H1 (cell line): ENCODE results near the gene DIAPH2. TPM values are rescaled to one million over a fixed set of nuclear protein-coding genes. Genes with fewer than 3 reads are reported as not detected.

Source experiments
- CTCF ChIA-PET: fragments of 300-600 bp; sonication (Branson Sonifier 250); formaldehyde crosslinking; loops from one replicate; lab custom pipeline; 2021; ENCODE audit not compliant: partially characterized antibody; lab: Charles Lee
- POLR2A ChIA-PET: fragments of 300-600 bp; sonication (Branson Sonifier 250); formaldehyde crosslinking; loops from one replicate; lab custom pipeline; 2021; ENCODE audit warnings: inconsistent platforms; ENCODE audit not compliant: partially characterized antibody; lab: Charles Lee
- DNase-seq, 2 experiments: peaks; one replicate each; pipeline versions ENCODE4 v3.0.0 to v3.0.0-alpha.2; 2010 to 2022; ENCODE audit warnings: low spot score in 2 of 2, low read depth in 1 of 2, mixed read lengths in 1 of 2
- FAIRE-seq: peaks from 2 replicates; lab custom pipeline; 2011; peaks lifted over from hg19 to GRCh38; lab: Jason Lieb, UNC
- H2AFZ ChIP-seq: 2 replicates; pipeline ENCODE4 v1.8.1; 2012; ENCODE audit warnings: low read length, inconsistent platforms
- H2AK5ac ChIP-seq: 2 replicates; pipeline ENCODE4 v1.6.1; 2013; ENCODE audit warnings: low read depth, low read length
- H2BK120ac ChIP-seq: replicated peaks from 2 replicates; pipeline ENCODE3; 2013; ENCODE audit warnings: low read depth, low read length, inconsistent platforms
- H2BK12ac ChIP-seq: 2 replicates; pipeline ENCODE4 v1.6.1; 2013; ENCODE audit warnings: low read depth, low read length
- H2BK15ac ChIP-seq: 2 replicates; pipeline ENCODE4 v1.6.1; 2013; ENCODE audit warnings: low read length
- H2BK20ac ChIP-seq: 2 replicates; pipeline ENCODE4 v1.6.1; 2013; ENCODE audit warnings: low read length
- H2BK5ac ChIP-seq: 2 replicates; pipeline ENCODE4 v1.6.1; 2013; ENCODE audit warnings: low read depth, low read length
- H3K14ac ChIP-seq: 2 replicates; pipeline ENCODE4 v1.6.1; 2013; ENCODE audit warnings: inconsistent platforms; ENCODE audit not compliant: insufficient read length
- H3K18ac ChIP-seq: 2 replicates; pipeline ENCODE4 v1.6.1; 2013; ENCODE audit warnings: low read length; ENCODE audit errors: extremely low read depth
- H3K23ac ChIP-seq: 2 replicates; pipeline ENCODE4 v1.6.1; 2013; ENCODE audit warnings: inconsistent platforms; ENCODE audit not compliant: insufficient read length
- H3K23me2 ChIP-seq: 2 replicates; pipeline ENCODE4 v1.6.1; 2013; ENCODE audit warnings: low read depth, low read length
- H3K27ac ChIP-seq: 2 replicates; pipeline ENCODE4 v1.6.1; 2011; ENCODE audit warnings: low read depth, low read length, inconsistent platforms
- H3K27me3 ChIP-seq, 4 experiments: replicated peaks in 1 of 4; 1 replicate in 1 of 4; 2 replicates in 3 of 4; pipeline versions ENCODE4 v1.6.1 to v1.8.1; 2011 to 2013; ENCODE audit warnings: low read length in 3 of 4, mild to moderate bottlenecking in 3 of 4, inconsistent platforms in 2 of 4, mixed read lengths in 2 of 4, moderate library complexity in 1 of 4; ENCODE audit not compliant: control insufficient read depth in 3 of 4, insufficient read depth in 3 of 4; ENCODE audit errors: extremely low read depth in 1 of 4
- H3K36me3 ChIP-seq, 4 experiments: 2 replicates each; pipeline versions ENCODE4 v1.6.1 to v1.8.1; 2011 to 2013; ENCODE audit warnings: mild to moderate bottlenecking in 4 of 4, low read length in 3 of 4, moderate library complexity in 2 of 4, control low read depth in 1 of 4, inconsistent platforms in 1 of 4; ENCODE audit not compliant: insufficient read depth in 4 of 4, control insufficient read depth in 2 of 4
- H3K4ac ChIP-seq: replicated peaks from 2 replicates; pipeline ENCODE3; 2013; ENCODE audit warnings: low read length, low read depth, mixed read lengths, inconsistent platforms; ENCODE audit not compliant: insufficient read length
- H3K4me1 ChIP-seq, 4 experiments: replicated peaks in 1 of 4; 1 replicate in 1 of 4; 2 replicates in 3 of 4; pipeline versions ENCODE4 v1.6.1 to v1.8.1; 2011 to 2013; ENCODE audit warnings: low read length in 3 of 4, inconsistent platforms in 2 of 4, mixed read lengths in 1 of 4; ENCODE audit not compliant: insufficient read depth in 4 of 4, control insufficient read depth in 3 of 4
- H3K4me2 ChIP-seq, 2 experiments: 2 replicates each; pipeline versions ENCODE4 v1.6.1 to v1.8.1; 2011 to 2013; ENCODE audit warnings: low read depth in 2 of 2, low read length in 2 of 2, control low read depth in 1 of 2, inconsistent platforms in 1 of 2, mild to moderate bottlenecking in 1 of 2; ENCODE audit not compliant: insufficient read depth in 1 of 2
- H3K4me3 ChIP-seq, 4 experiments: fragments of 200-600, 300-600 bp in 1 of 4; sonication (generic), shearing (Covaris generic), sonication (Bioruptor Twin) in 1 of 4; 2 replicates each; pipeline versions ENCODE4 v1.5.1 to v1.8.1; 2011 to 2016; ENCODE audit warnings: low read length in 4 of 4, low read depth in 3 of 4, control low read depth in 2 of 4, inconsistent platforms in 2 of 4, mild to moderate bottlenecking in 2 of 4, mixed read lengths in 1 of 4, moderate library complexity in 1 of 4; ENCODE audit not compliant: insufficient read depth in 2 of 4; ENCODE audit errors: extremely low read depth in 1 of 4
- H3K56ac ChIP-seq: replicated peaks from 2 replicates; pipeline ENCODE3; 2013; ENCODE audit warnings: low read depth, mild to moderate bottlenecking, mixed read lengths, low read length, inconsistent platforms; ENCODE audit not compliant: insufficient read length
- H3K79me1 ChIP-seq: 2 replicates; pipeline ENCODE4 v1.6.1; 2013; ENCODE audit warnings: low read depth, low read length, control low read depth
- H3K79me2 ChIP-seq, 2 experiments: 2 replicates each; pipeline versions ENCODE4 v1.6.1 to v1.8.1; 2012 to 2013; ENCODE audit warnings: low read length in 2 of 2, mild to moderate bottlenecking in 2 of 2, inconsistent platforms in 1 of 2; ENCODE audit not compliant: insufficient read depth in 2 of 2, control insufficient read depth in 1 of 2
- H3K9ac ChIP-seq, 4 experiments: replicated peaks in 1 of 4; 1 replicate in 1 of 4; 2 replicates in 3 of 4; pipeline versions ENCODE4 v1.6.1 to v1.8.1; 2011 to 2013; ENCODE audit warnings: low read depth in 3 of 4, low read length in 3 of 4, control low read depth in 2 of 4, mild to moderate bottlenecking in 2 of 4, moderate library complexity in 2 of 4, inconsistent platforms in 1 of 4; ENCODE audit errors: extremely low read depth in 1 of 4
- H3K9me3 ChIP-seq, 2 experiments: 2 replicates each; pipeline versions ENCODE4 v1.6.1 to v1.8.1; 2012 to 2013; ENCODE audit warnings: mild to moderate bottlenecking in 2 of 2, moderate library complexity in 2 of 2, control low read depth in 1 of 2, inconsistent platforms in 1 of 2, low read depth in 1 of 2, low read length in 1 of 2, mixed read lengths in 1 of 2; ENCODE audit not compliant: insufficient read depth in 2 of 2
- H4K20me1 ChIP-seq, 2 experiments: replicated peaks in 1 of 2; 2 replicates each; pipeline versions ENCODE3 to v1.8.1; 2011 to 2013; ENCODE audit warnings: inconsistent platforms in 2 of 2, low read length in 2 of 2, mild to moderate bottlenecking in 1 of 2; ENCODE audit not compliant: insufficient read depth in 2 of 2, control insufficient read depth in 1 of 2
- H4K5ac ChIP-seq: 2 replicates; pipeline ENCODE4 v1.6.1; 2013; ENCODE audit warnings: low read length, low read depth, mixed read lengths, inconsistent platforms; ENCODE audit not compliant: insufficient read length
- H4K8ac ChIP-seq: 2 replicates; pipeline ENCODE4 v1.8.0; 2013; ENCODE audit warnings: mild to moderate bottlenecking, moderate library complexity, low read length, inconsistent platforms; ENCODE audit not compliant: insufficient read depth; ENCODE audit errors: extremely low read depth
- H4K91ac ChIP-seq: replicated peaks from 2 replicates; pipeline ENCODE3; 2013; ENCODE audit warnings: low read length, mixed read lengths, inconsistent platforms; ENCODE audit not compliant: insufficient read length
- ASH2L ChIP-seq: fragments of 200-600, 300-600 bp; sonication (generic); IDR thresholded peaks from one replicate; pipeline ENCODE4 v1.7.1; 2017; ENCODE audit warnings: low read length
- BACH1 ChIP-seq: IDR thresholded peaks from 2 replicates; pipeline ENCODE4 v1.6.1; 2012; ENCODE audit warnings: low read length, improper control_type of control experiment
- CBX8 ChIP-seq: fragments of 300-800, 300-1000 bp; sonication (generic); IDR thresholded peaks from 2 replicates; pipeline ENCODE4 v1.7.1; 2016; ENCODE audit warnings: low read depth, low read length, borderline replicate concordance
- CEBPB ChIP-seq: IDR thresholded peaks from 2 replicates; pipeline ENCODE4 v1.6.1; 2012; ENCODE audit warnings: low read depth, low read length
- CHD2 ChIP-seq: IDR thresholded peaks from 2 replicates; pipeline ENCODE4 v1.6.1; 2012; ENCODE audit warnings: low read length, improper control_type of control experiment
- EP300 ChIP-seq, 2 experiments: IDR thresholded peaks; 1 replicate in 1 of 2; 2 replicates in 1 of 2; pipeline ENCODE4 v1.6.1; 2011 to 2012; ENCODE audit warnings: low read depth in 2 of 2, low read length in 2 of 2, mild to moderate bottlenecking in 2 of 2, borderline replicate concordance in 1 of 2, inconsistent platforms in 1 of 2, moderate library complexity in 1 of 2
- HDAC6 ChIP-seq: IDR thresholded peaks from one replicate; pipeline ENCODE4 v1.7.1; 2012; ENCODE audit warnings: low read depth, mild to moderate bottlenecking, inconsistent platforms, low read length, moderate library complexity
- KDM4A ChIP-seq: IDR thresholded peaks from one replicate; pipeline ENCODE4 v1.7.1; 2012; ENCODE audit warnings: low read depth, mild to moderate bottlenecking, moderate library complexity, low read length, inconsistent platforms; ENCODE audit not compliant: severe bottlenecking
- MAFK ChIP-seq: IDR thresholded peaks from 2 replicates; pipeline ENCODE4 v1.6.1; 2012; ENCODE audit warnings: low read depth, mild to moderate bottlenecking, improper control_type of control experiment, low read length
- RBBP5 ChIP-seq: IDR thresholded peaks from 2 replicates; pipeline ENCODE4 v1.7.1; 2012; ENCODE audit warnings: low read depth, mild to moderate bottlenecking, inconsistent platforms, low read length, moderate library complexity, borderline replicate concordance
- TAF7 ChIP-seq: optimal IDR thresholded peaks from 2 replicates; pipeline ENCODE3; 2011; ENCODE audit warnings: low read depth, mild to moderate bottlenecking, inconsistent platforms, low read length, moderate library complexity, borderline replicate concordance
- USF2 ChIP-seq: IDR thresholded peaks from 2 replicates; pipeline ENCODE4 v1.6.1; 2011; ENCODE audit warnings: low read length, improper control_type of control experiment
- ZNF274 ChIP-seq: IDR thresholded peaks from 2 replicates; pipeline ENCODE4 v1.7.0; 2012; ENCODE audit warnings: low read length, borderline replicate concordance; ENCODE audit errors: extremely low read depth
- WGBS, 2 experiments: shearing (Covaris generic) in 1 of 2; methylation state at CpG; one replicate each; pipeline versions ENCODE4 v1.1.6 to v1.1.7; 2013 to 2015; ENCODE audit warnings: low lambda C conversion rate in 2 of 2, mixed read lengths in 2 of 2, inconsistent platforms in 1 of 2, low coverage in 1 of 2, missing lambda C conversion rate in 1 of 2; ENCODE audit not compliant: insufficient replicate concordance in 2 of 2, insufficient coverage in 1 of 2, insufficient read length in 1 of 2; ENCODE audit errors: extremely low coverage in 1 of 2, missing lambda C conversion rate in 1 of 2; 5-methylcytosine and 5-hydroxymethylcytosine counted together
- polyA plus RNA-seq, 7 experiments: library from polyadenylated mRNA; depleted of rRNA in 3 of 7; stranded (reverse) in 5 of 7; unstranded in 2 of 7; fragments of >200 nt in 5 of 7; fragments of 200-250 nt in 2 of 7; gene quantifications; 1 replicate in 5 of 7; 2 replicates in 1 of 7; 4 replicates in 1 of 7; pipeline versions ENCODE4 v1.2.1 to v1.2.3, GENCODE V29; 2011 to 2013; ENCODE audit warnings: missing spikeins in 2 of 7, mixed read lengths in 2 of 7
- total RNA-seq: library from RNA; stranded (reverse); fragmentation: NEBNext Ultra II Directional; extraction: Animal tissue kit (Norgen Biotek cat#: 25700); gene quantifications from 2 replicates; pipeline ENCODE4 v1.2.1, GENCODE V29; 2021

Gene DIAPH2
- total and polyA plus RNA-seq, 2 of the 8 experiments (the other 6 are each of a cell fraction or from before 2014, with no cell fraction given): 4.4 to 24.3 TPM

DNA sequence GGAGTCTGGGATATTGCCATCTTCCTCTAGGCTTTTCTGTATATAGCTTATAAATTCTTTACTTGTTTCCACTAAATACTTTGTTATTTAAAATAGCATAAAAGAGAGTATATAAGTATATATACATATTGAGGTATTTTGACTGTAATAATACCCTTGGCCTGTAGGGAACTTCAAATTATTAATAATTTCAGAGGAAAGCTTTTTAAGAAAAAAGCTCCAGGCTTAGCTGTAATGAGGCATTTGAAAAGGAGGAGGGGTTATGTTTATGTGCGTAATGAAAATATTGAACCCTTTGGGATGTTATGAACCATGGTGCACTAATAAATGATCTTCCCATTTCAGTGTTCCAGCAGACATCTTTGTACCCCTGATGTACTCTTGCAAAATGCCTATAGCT lies 777.1 kb downstream of the DIAPH2 start:
- Histone ChIP-seq H2BK5ac (no peak overlapping the region), H3K4ac (no peak overlapping the region), H2BK12ac (no peak overlapping the region), H3K4me3 (no peak overlapping the region), H3K4me2 (no peak overlapping the region), H3K36me3 (no peaks in the 10 kb centered on the region), H4K20me1 (no peaks in the 10 kb centered on the region), H2BK120ac (no peak overlapping the region), H3K14ac (no peak overlapping the region), H4K91ac (no peak overlapping the region), H3K23me2 (no peaks in the 10 kb centered on the region), H4K5ac (no peak overlapping the region), H2BK20ac (no peak overlapping the region), H3K79me1 (no peaks in the 10 kb centered on the region), H3K9ac (no peak overlapping the region), H2AK5ac (no peak overlapping the region), H3K56ac (no peak overlapping the region), H4K8ac (no peak overlapping the region), H3K4me1 (peaks cover 0 to 3% (median 0%) of the 10 kb centered on the region in 4 experiments; a peak in 1 of 7 replicates), H2AFZ (no peak overlapping the region), H3K18ac (no peak overlapping the region), H3K27ac (no peak overlapping the region), H3K27me3 (no peaks in the 10 kb centered on the region), H3K9me3 (no peaks in the 10 kb centered on the region), H3K79me2 (no peaks in the 10 kb centered on the region), H2BK15ac (no peak overlapping the region), H3K23ac (no peak overlapping the region)
- DNase-seq (no peak), FAIRE-seq (no peak)
- CTCF ChIA-PET: interaction anchor here (1.3 kb wide), 1 partner anchor 448 kb away, joined by 3 read pairs; no protein-coding TSS in a partner anchor
- TF ChIP-seq ASH2L: no peak
- no peak for TF ChIP-seq USF2
- TF ChIP-seq CBX8: no peak
- no peak for TF ChIP-seq RBBP5
- TF ChIP-seq MAFK: no peak
- TF ChIP-seq EP300 (IDR thresholded peaks at IDR 0.05; ENCODE audit: borderline replicate concordance in 1 of 2, low read depth in 2 of 2, low read length in 2 of 2): no peak
- no peak for TF ChIP-seq HDAC6
- no peak for TF ChIP-seq CHD2
- no peak for TF ChIP-seq TAF7
- no peak for TF ChIP-seq ZNF274
- no peak for TF ChIP-seq BACH1
- no peak for TF ChIP-seq CEBPB
- no peak for TF ChIP-seq KDM4A
- POLR2A ChIA-PET: interaction anchor here (1.2 kb wide), 1 partner anchor 15 kb away, joined by 5 read pairs; no protein-coding TSS in a partner anchor
- WGBS, 2 experiments: 100% methylated on average over 1 of the region's 1 CpG; no CpG with 5 or more reads in 1 of the 2 experiments
